ENCODE results near the gene RIPOR3. TPM values are rescaled to one million over a fixed set of nuclear protein-coding genes. Genes with fewer than 3 reads are reported as not detected.
"Not testable (repeated sequence)": the region's sequence is repeated elsewhere in the genome, so short reads cannot be mapped to it uniquely, and the experiment has no call there.

RIPOR3 gene
- total RNA-seq, 1 experiment from 2014 or later, result not detected

- peak; percentile 92 for DNase-seq (ENCODE audit: low read depth)
Measured at GRCh38 chr20:50724851-50725723, 33.7 kb upstream of the RIPOR3 start.

DNA sequence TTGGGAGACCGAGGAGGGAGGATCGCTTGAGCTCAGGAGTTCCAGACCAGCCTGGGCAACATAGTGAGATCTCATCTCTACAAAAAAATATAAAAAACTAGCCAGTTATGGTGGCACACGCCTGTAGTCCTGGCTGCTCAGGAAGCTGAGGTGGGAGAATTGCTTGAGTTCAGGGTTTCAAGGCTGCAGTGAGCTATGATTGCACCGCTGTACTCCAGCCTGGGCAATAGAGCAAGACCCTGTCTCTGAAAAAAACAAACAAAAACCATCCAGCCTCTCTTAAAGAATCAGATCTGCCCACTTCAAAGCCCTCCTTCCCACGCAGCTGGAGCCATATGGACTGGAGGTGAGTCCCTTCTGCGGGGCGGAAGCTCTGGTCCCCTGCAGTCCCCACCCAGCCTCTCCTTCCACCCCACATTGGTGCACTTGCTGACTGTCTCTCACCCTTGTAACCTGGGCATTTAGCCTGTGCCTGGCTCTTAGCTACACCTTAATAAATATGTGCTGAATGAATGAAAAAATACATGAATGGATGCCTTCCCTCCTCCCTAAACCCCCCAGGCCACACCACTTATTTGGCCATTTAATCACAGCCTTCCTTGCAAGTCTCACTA is 32.9 kb upstream of the RIPOR3 start:
- DNase-seq (ENCODE audit: low read depth), result no peak

DNA sequence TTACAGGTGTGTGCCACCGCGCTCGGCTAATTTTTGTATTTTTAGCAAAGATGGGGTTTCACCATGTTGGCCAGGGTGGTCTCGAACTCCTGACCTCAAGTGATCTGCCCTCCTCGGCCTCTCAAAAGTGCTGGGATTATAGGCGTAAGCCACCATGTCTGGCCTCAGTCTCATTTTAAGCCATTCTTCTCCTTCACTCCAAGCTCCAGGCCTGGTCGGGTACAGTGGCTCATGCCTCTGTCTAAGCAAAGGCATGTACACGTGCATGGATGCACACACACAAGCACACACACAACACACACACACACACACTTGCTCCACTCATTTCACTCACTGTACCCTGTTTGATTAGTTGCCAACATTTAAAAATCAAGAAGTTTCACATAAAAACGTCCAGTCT is 32.3 kb upstream of the RIPOR3 start:
- DNase-seq (ENCODE audit: low read depth), result no peak

- no peak for DNase-seq (ENCODE audit: low read depth)
Measured at GRCh38 chr20:50722424-50723155, 31.2 kb upstream of the RIPOR3 start.

DNA sequence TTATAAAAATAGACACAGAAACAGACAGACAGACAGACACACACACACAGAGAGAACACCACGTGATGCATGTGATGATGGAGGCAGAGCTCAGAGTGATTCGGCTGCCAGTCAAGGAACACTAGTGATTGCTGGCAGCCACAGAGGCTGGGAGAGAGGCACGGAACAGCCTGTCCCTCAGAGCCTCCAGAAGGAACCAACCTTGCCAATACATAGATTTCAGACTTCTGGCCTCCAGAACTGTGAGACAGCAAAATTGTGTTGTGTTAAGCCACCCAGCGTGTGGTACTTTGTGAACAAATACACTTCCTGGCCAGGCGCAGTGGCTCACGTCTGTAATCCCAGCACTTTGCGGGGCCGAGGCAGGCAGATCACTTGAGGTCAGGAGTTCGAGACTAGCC is 30.5 kb upstream of the RIPOR3 start:
- no peak for DNase-seq (ENCODE audit: low read depth)

DNA sequence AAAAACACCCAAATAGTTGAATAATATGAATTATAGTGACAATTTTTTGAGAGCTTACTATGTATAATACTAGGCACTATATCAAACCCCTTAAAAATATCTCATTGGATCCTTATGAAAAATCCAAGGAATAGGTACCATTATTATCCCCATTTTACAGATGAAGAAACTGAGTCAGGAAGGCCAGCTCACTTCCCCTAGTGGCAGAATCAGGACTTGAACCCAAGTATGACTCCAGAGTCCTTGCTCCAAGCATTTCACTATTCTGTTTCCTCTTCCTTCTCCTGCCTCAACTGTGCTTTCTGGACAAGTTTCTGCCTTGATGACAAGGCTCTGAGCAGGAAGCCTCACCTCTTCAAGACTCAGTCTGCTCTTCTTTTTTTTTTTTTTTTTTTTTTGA is 29.2 kb upstream of the RIPOR3 start:
- DNase-seq (ENCODE audit: low read depth), result no peak

- DNase-seq (ENCODE audit: low read depth), result no peak
Measured at GRCh38 chr20:50720026-50720425, 28.7 kb upstream of the RIPOR3 start.

- DNase-seq (ENCODE audit: low read depth), result no peak
Measured at GRCh38 chr20:50719328-50719727, 28.0 kb upstream of the RIPOR3 start.

DNA sequence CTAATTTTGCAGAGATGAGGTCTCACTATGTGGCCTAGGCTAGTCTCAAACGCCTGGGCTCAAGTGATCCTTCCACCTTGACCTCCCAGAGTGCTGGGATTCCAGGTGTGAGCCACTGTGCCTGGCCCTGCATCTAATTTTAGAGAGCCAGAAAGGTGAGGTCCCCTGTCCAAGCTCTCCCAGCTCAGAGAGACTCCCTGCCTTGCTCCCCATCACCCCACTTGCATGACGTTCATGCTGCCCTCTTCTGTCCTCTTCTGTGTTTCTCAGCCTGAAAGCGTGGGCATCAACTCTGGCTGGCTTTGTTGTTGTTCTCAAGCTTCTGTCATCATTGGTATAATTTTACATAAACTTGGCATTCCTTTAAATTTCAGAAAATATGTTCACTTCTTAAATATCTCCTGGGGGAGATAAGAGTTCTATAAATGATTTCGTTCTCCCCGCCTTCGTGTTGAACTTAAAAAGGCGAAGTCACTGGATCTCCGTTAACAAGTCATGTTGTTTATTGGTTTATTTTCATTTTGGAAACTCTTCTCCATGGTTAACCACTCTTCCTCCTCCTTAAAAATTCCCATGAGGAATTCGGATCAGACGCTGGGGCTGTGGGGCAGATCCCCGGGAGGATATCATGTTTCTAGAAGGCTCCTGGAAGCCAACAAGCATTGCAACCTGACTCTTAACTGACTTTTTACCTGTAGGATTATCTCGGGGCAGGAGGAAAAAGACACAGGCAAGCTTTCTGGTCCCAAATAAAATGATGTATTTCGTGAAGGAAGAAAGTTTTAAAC is 26.8 kb upstream of the RIPOR3 start:
- no peak for DNase-seq (ENCODE audit: low read depth)

DNA sequence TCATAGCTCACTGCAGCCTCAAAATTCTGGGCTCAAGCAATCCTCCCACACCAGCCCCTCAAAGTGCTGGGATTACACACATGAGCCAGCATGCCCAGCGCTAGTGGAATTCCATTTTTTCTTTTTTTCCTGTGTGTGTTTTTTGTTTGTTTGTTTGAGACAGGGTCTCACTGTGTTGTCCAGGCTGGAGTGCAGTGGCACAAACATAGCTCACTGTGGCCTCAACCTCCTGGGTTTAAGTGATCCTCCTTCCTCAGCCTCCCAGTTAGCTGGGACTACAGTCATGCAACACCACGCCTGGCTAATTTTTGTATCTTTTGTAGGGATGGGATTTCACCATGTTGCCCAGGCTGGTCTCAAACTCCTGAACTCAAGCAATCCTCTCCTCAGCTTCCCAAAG is 26.0 kb upstream of the RIPOR3 start:
- DNase-seq (ENCODE audit: low read depth), result no peak

GRCh38 chr20:50716518-50716917 is 25.2 kb upstream of the RIPOR3 start:
- DNase-seq (ENCODE audit: low read depth), result no peak

DNA sequence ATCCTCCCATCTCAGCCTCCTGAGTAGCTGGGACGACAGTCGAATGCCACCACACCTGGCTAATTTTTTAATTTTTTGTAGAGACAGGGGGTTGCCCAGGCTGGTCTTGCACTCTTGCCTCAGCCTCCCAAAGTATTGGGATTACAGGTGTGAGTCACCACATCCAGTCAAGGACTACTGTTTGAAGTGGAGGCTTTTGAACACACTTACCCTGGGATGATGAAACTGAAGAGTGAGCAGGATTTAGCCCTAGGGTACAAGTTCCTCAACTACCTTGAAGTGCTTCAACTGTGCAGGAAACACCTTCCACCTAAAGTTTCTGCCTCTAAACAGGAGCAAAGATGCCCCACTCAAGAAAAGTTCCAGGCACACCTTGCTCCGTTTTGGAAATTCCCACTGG is 24.4 kb upstream of the RIPOR3 start:
- DNase-seq (ENCODE audit: low read depth), result no peak

- DNase-seq (ENCODE audit: low read depth), result not testable (repeated sequence)
Measured at GRCh38 chr20:50714426-50714825, 23.1 kb upstream of the RIPOR3 start.

DNA sequence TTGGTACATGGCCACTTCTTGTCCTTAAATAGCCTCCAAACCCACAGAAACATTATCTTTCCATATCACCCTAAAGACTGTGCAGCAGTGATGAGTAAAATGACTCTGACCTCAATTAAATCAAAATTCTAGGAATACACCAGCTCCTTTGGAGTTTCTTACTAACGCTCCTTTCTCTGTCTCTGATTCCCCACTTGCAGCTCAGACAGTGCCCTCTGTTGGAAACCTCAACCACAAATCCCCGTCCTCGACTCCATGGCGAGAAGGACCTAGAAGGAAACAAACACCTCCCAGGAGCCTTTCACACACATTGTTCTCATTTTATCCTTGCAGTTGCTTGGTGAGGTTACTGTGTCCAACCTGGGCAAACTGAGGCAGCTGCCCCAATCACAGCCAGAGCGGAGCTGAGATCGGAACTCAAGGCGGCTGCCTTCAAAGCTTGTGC is 22.3 kb upstream of the RIPOR3 start:
- no peak for DNase-seq (ENCODE audit: low read depth)

DNA sequence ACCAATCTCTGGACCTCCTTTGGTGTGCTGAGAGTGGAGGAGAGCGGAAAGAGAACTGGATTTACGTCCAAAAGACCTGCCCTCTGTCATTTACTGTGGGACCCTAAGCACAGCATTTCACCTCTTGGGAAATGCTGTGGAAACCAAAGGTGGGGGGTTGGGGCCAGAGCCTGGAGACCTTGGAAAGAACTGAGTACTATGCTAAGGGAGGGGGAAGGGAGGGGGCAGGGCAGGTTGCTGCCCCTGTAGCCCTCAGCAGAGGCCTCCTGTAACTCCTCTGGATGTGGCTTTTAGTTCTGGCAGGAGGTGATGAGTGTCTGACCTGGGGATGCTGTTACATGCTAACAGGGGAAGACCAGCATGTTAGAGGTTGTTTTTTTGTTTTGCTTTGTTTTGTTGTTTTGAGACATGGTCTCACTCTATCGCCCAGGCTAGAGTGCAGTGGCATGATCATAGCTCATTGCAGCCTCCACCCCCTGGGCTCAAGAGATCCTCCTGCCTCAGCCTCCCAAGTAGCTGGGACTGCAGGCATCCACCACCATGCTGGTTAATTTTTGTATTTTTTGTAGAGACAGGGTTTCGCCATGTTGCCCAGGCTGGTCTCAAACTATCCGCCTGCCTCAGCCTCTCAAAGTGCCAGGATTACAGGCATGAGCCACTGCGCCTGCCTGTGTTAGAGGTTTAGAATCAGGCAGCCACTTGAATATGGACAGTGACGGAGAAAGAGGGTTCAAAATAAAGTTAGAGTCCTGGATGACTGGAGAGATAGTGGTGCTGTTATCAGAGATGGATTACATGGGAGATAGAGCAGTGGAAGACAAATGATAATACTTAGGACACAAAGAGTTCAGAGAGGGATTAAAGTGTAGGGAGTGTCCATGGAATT is 21.7 kb upstream of the RIPOR3 start:
- DNase-seq (ENCODE audit: low read depth), result no peak

- no peak for DNase-seq (ENCODE audit: low read depth)
Measured at GRCh38 chr20:50711113-50711825, 19.9 kb upstream of the RIPOR3 start.

- no peak for DNase-seq (ENCODE audit: low read depth)
Measured at GRCh38 chr20:50710492-50711063, 19.2 kb upstream of the RIPOR3 start.

GRCh38 chr20:50709636-50709973 is 18.3 kb upstream of the RIPOR3 start:
- no peak for DNase-seq (ENCODE audit: low read depth)

- DNase-seq (ENCODE audit: low read depth), result no peak
Measured at GRCh38 chr20:50708845-50709635, 17.7 kb upstream of the RIPOR3 start.

Measured in LHCN-M2 (cell line).